Measurements from ENCODE around the gene PRKAG2. TPM values are rescaled to one million over a fixed set of nuclear protein-coding genes. Genes with fewer than 3 reads are reported as not detected.

Gene PRKAG2
- polyA plus RNA-seq, 1 donor = 38.3 TPM

DNA sequence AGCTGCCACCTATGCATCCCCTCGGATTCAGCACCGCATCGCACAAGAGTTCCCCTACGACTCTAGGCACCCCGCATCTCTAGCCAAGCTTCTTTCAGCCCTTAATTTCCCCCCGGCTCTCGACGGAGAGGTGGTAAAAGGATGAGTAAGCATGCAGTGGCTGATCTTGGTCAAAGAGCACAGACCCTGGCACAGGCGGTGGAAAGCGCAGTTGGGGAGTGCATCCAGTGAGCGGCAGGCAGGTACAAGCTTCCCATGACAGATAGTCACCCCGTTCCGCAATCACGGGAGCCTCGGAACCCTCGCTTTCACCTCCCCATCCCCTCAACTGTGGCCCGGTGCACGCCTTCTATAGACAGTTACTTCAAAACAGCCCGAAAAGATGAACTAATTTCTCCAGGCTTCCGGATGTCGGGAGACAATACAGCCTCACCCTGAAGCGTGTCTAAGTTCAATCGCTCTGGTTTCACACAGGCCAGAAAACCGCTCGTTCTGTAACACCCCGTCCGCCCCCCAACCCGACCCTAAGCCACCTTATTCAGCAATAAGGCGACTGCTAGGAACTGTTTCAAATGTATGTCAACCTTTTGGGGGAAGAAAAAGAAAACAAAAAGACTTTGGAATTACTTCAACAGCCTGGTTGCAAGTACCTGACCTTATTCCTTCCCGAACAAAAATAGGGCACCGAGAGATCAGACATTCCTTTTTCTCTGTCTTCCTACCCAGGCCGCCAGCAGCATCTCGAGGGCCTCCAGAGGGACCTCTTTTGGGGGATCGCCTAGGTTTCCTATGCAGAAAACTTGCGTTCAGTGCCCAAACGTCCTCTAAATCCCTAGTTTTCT lies 358.6 kb downstream of the PRKAG2 start:
- peak; percentile 41 for DNase-seq

DNA sequence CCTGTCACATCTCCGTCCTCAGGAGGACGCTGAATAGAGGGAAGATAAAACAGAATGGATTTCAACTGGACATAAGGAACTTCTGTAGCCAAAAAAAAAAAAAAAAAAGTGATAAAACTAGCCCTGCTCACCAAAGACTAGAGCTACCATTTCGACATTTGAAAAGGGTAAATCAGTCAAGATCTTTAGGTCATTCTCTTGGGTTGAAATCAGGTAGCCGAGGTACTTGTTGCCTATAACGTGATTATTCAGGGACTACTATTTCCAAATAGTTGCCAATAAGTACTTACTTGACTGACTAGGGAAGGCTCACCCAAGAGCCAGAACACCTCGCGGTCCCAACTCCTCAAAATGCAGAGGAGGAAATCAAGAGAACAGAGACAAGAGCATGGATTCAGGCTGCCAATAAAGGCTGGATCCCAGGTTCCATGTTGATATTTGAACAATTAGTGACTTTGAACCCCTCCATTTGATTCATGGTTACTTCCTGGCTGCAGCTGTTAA lies 359.3 kb downstream of the PRKAG2 start:
- no peak for DNase-seq

DNA sequence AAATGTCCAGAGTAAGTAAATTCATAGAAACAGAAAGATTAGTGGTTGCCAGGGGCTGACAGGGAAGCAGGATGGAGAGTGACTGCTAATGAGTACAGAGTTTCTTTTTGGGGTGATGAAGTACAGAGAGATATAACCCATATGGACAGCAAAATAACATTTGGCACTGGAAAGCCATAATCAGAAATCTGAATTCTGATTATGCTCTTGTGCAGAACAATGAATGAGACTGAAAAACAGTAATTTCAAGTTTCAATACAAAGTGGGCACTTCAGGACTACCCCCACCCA lies 361.7 kb downstream of the PRKAG2 start:
- DNase-seq = no peak

DNA sequence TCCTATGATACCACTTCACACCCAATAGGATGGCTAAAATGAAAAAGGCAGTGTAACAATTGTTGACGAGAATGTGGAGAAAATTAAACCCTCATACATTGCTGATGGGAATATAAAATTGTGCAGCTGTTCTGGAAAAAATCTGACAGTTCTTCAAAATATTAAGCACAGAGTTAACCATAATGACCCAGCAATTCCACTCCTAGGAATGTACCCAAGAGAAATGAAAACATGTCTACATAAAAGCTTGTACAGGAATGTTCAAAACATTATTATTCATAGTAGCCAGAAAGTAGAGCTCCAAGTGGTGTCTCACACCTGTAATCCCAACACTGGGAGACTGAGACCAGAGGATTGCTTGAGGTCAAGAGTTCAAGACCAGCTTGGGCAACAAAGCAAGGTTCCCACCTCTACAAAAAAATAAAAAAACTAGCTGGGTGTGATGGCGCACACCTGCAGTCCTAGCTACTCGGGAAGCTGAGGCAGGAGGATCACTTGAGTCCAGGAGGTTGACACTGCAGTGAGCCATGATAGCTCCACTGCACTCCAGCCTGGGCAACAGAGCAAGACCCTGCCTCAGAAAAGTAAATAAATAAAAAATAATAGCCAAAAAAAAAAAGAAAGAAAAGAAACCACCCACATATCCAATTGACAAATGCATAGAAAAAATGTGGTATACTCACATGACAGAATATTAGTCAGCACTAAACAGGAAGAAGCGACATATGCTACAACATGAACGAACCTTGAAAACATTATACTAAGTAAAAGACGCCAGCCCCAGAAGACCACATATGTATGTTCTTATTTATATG lies 362.2 kb downstream of the PRKAG2 start:
- no peak for DNase-seq

DNA sequence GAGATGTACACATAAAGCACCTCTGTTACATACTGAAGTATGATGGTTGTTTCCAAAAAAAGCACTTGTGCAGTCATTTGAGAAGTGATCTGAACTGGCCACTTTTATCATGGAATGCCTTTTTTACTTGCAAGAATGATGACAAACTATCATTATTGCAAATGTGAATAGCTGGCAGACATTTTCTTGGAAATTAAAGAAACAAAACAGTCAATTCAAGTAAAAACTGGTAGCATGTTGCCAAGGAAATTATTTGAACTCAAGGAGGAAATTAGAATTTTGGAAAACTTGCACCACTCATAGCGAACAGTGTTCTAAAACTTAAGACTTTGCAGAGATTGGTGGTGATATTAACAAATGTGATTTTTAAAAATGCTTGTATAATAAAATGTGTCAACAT lies 363.8 kb downstream of the PRKAG2 start:
- DNase-seq = no peak

DNA sequence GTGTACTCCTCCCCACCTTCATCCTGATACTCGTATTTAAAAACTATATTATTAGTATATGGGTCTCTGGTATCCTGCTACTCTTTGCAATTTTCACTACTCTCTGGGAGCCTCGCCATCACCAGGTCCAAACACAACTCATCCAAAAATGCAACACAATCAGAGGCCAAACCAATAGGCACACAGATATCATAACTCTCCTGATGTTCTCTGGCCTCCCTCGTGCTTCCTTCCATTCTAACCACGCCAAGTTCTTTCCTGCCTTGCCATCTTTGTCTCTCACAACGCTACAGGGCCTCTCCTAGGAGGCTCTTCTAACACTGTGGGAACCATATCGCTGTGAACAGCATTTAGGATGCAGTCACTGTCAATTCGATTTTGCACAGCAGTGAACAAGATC lies 364.6 kb downstream of the PRKAG2 start:
- no peak for DNase-seq

DNA sequence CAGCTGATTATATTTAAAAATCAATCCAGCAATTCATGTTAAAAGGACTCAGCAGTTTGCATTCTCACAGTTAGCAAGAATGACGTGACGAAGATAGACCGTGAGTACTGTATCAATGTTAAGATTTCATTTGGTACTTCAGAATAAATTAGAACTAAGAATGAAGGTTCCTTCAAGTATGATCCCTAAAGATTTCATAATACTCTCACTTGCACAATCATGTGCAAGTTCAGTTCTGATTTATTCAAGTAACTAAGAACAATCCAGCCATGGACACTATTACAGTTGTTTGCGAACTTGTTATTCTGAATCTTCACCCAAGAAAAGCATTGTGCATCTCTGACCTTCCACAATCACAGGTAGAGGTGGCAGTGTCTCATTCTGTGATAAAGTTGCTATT lies 365.0 kb downstream of the PRKAG2 start:
- DNase-seq = no peak

DNA sequence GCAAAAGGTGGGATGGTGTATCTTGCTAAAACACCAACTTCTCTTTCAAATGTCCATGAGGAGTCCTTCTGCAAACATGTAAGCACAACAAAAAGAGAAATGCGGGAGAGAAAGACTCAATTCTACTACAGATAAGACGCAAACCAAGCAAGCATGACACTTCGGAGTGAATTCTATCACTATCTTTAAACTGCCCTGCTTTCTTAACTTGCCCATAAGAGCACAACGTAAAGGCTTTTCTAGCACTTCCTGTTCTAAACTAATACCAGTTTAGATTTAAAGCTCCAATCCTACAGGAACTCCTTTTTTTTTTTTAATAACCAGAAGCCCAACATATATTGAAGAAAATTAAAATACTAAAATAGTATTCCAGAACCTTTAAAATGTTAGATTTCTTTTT lies 365.6 kb downstream of the PRKAG2 start:
- no peak for DNase-seq

DNA sequence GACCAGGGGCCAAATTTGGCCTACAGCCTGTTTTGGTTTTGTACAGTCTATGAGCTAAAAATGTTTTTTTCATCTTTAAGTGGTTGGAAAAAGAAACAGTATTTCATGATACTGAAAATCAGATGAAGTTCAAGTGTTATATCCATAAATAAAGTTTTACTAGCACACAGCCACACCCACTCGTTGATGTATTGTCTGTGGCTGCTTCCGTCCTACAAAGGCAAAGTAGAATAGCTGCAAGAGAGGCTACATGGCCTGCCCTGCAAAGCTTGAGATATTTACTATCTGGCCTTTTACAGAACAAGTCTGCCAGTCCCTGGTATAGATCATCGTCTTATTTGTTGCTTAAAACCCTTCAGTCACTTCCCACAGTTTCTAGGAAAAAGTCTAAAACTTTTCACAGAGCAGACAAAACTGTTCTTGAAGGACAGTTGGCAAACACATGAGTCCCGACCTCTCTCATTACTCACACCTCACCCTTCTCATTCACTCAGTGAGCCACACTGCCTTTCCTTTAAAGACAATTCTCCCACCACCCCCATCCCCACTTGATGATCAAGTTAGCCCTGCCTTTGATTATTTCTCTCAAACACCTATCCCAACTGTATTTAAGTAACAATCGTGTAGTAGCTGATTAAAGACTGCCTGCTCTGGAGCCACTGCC lies 367.1 kb downstream of the PRKAG2 start:
- DNase-seq = no peak

DNA sequence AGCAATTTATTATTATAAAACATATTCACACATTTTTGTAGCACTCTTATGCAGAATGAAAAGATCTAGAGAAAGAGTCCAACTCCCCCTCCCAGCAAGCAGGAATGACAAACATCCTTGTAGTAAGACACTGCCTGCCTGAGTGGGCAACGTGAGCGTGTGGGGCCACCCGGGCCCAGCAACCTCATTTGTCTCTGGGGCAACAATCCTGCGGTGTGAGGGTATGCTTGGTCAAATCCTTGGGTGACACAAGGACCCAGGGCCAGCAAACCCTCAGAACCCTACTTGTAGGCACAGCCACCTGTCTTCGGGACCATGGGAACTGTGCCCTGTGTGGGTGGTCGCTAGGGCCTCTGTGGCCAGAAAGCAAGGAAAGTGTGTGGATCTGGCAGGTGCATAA lies 367.9 kb downstream of the PRKAG2 start:
- DNase-seq = no peak

DNA sequence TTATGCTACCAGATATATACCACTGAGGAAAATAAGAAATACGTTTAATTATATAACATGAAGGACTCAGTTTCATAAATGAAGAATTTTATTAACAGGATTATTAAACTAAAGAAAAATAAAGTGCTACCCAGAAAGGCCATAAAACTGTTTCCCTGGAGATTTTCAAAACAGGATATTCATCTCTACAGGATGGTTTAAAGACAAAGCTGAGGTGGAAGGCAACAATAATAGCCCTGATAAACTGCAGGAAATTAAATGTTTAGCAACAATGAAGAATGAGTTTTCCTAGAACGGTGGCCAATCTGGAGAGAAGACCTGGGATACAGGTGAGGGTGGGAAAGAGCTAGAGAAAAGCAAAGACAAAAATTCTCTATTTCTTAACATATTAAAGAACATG lies 369.1 kb downstream of the PRKAG2 start:
- DNase-seq = no peak

DNA sequence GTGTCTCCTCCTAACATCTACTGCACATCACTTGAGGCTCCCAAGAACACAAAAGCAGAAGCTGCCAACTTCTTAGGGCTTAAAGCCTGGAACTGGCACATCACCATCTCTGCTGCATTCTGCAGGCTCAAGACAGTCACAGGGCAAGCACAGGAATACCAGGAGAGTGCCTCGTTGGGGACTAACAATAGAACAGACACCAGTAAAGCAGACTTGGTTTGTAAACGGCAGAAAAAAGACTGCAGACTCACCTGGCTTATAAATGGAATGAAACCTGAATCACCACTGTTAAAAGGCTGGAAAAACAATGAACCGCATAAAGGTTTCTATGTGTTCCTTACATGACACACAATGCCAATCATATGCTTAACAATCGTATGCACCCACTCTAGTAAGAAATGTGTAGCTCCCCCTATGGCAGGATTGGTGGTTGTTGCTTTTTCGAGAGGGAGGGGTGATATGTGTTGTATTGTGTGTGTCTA lies 370.0 kb downstream of the PRKAG2 start:
- DNase-seq = no peak

Other genes starting within 250 kb of the PRKAG2 start
- gene GALNTL5, start 79.3 kb upstream of the PRKAG2 start, polyA plus RNA-seq (ENCODE audit: insufficient read length) = not detected
- 127 TPM for gene GALNT11, start 148.6 kb upstream of the PRKAG2 start, polyA plus RNA-seq (ENCODE audit: insufficient read length)